HEK293T (cell line): ENCODE data around the gene IFNG.

Experiments
- CTBP1 ChIP-seq: fragments of 450-650 bp; IDR thresholded peaks from 2 replicates; pipeline ENCODE4 v1.6.1; 2016; ENCODE audit warnings: borderline replicate concordance
- L3MBTL2 ChIP-seq: fragments of 450-650 bp; conservative IDR thresholded peaks from 2 replicates; pipeline ENCODE4 v1.6.1; 2016; ENCODE audit warnings: mild to moderate bottlenecking

- TF ChIP-seq L3MBTL2 (no peak), CTBP1 (no peak)
Observed at GRCh38 chr12:68175557-68176061, 16.1 kb upstream of the IFNG start.
